ENCODE results near the gene TNS3. TPM values are rescaled to one million over a fixed set of nuclear protein-coding genes. Genes with fewer than 3 reads are reported as not detected.
A peak's percentile ranks its signal among the peaks of the same experiment; 100 is the strongest.

The TNS3 gene
- total RNA-seq, 1 donor from 2014 or later = 92.9 TPM

DNA sequence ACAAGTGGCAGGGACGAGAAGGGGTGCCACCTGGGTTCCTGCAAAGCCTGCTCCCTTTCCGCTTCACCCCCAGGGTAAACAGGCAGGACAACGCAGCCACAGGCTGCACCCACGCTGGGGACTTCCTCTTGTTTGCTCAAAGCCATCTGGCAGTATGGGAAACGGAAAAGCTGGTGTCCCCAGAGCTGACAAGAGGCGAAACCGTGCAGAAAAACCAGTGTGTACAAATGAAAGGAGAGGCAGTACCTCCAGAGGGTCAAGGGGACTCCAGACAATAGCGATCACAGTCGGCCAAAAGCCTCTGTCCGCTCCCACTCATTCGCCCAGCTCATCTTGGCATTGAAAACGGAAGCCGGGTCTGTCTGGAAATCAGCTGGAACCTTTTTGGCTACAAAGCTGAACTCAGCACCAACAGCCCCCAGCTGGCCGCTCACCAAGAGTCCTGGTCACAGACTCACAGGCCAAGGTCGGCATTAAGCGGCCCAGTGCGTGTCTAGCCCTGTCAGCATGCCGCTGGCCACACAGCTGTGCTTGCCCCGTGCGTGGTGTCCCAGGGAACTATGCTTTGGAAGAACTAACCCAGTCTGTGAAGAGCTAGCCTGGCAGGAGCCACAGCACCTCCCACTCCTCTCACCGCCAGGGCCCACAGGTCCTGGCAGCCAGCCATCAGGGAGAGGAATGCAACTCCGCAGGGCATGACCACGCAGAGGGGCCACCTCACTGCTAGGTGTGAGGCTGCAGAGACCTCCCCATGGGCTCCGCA, 10.4 kb downstream of the TNS3 start:
- H4K20me1 ChIP-seq (ENCODE audit: insufficient read depth, low read length) = peaks cover 2% of the 10 kb centered on the region
- no peak for TF ChIP-seq CTCF (IDR thresholded peaks at IDR 0.05; ENCODE audit: insufficient read depth, low read depth, low read length)
- no peak for TF ChIP-seq EZH2 (IDR thresholded peaks at IDR 0.05; ENCODE audit: insufficient read depth, low read length)
- DNase-seq (ENCODE audit: low read depth) (peak; percentile 97), FAIRE-seq (no peak)
- H3K36me3 ChIP-seq (ENCODE audit: insufficient read depth, low read length) = no peaks in the 10 kb centered on the region
- H3K4me1 ChIP-seq (ENCODE audit: insufficient read depth, low read length) = peaks cover 57% of the 10 kb centered on the region
- peaks cover 6% of the 10 kb centered on the region for H3K36me3 Mint-ChIP-seq (ENCODE audit: low read depth, unreplicated experiment)
- no peaks in the 10 kb centered on the region for H3K9me3 ChIP-seq (ENCODE audit: insufficient read depth, low read depth, low read length)
- peak overlapping the region; percentile 79 for H3K27ac ChIP-seq (ENCODE audit: low read depth, low read length)
- peaks cover 2% of the 10 kb centered on the region for H3K9me3 Mint-ChIP-seq (ENCODE audit: unreplicated experiment)
- H3K79me2 ChIP-seq (ENCODE audit: insufficient read depth, low read length) = peaks cover 76% of the 10 kb centered on the region
- H3K4me3 Mint-ChIP-seq (ENCODE audit: unreplicated experiment) = no peak overlapping the region
- H3K9ac ChIP-seq (ENCODE audit: low read length) = peak overlapping the region; percentile 84
- H3K27me3 ChIP-seq (ENCODE audit: insufficient read depth, low read length) = no peaks in the 10 kb centered on the region
- peak overlapping the region; percentile 77 for H3K4me2 ChIP-seq (ENCODE audit: low read length)
- peaks cover 44% of the 10 kb centered on the region for H3K4me1 Mint-ChIP-seq (ENCODE audit: low read depth, unreplicated experiment)
- H3K27me3 Mint-ChIP-seq (ENCODE audit: low read depth, unreplicated experiment) = no peaks in the 10 kb centered on the region
- H3K4me3 ChIP-seq (ENCODE audit: insufficient read depth, low read depth, low read length) = no peak overlapping the region
- peak overlapping the region; percentile 12 for H3K27ac Mint-ChIP-seq (ENCODE audit: unreplicated experiment)
- H2AFZ ChIP-seq (ENCODE audit: low read depth, low read length) = peak overlapping the region; percentile 43

DNA sequence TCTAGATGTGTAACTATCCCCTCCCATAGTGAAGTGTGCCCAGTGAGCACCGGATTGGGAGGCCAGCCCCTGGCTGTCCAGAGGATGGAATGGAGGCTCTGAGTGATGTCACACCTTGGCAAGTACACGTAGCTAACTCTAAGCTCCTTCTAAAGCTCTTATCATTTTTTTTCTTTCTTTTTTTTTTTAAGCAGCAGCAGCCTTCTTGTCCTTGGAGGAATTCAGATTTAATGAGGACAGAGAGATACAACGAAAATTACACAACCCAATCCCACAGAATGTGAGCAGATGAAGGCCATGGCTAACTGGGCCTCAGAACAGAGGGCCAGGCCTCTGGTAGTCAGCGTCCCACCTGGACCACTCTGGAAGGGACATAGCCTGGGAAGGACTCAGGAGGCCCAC, 11.3 kb downstream of the TNS3 start:
- FAIRE-seq = no peak
- H3K9me3 Mint-ChIP-seq (ENCODE audit: unreplicated experiment) = peaks cover 2% of the 10 kb centered on the region
- Histone ChIP-seq H3K4me3 (ENCODE audit: insufficient read depth, low read depth, low read length) (no peak overlapping the region), H3K9ac (ENCODE audit: low read length) (peak overlapping the region; percentile 84), H3K4me1 (ENCODE audit: insufficient read depth, low read length) (peaks cover 49% of the 10 kb centered on the region), H3K79me2 (ENCODE audit: insufficient read depth, low read length) (peaks cover 77% of the 10 kb centered on the region), H3K27ac (ENCODE audit: low read depth, low read length) (peak overlapping the region; percentile 79), H3K36me3 (ENCODE audit: insufficient read depth, low read length) (no peaks in the 10 kb centered on the region), H3K4me2 (ENCODE audit: low read length) (peak overlapping the region; percentile 77), H3K27me3 (ENCODE audit: insufficient read depth, low read length) (no peaks in the 10 kb centered on the region), H4K20me1 (ENCODE audit: insufficient read depth, low read length) (peaks cover 6% of the 10 kb centered on the region), H2AFZ (ENCODE audit: low read depth, low read length) (no peak overlapping the region), H3K9me3 (ENCODE audit: insufficient read depth, low read depth, low read length) (no peaks in the 10 kb centered on the region)
- peak; percentile 89 for DNase-seq (ENCODE audit: low read depth)
- no peak overlapping the region for H3K4me3 Mint-ChIP-seq (ENCODE audit: unreplicated experiment)
- H3K27ac Mint-ChIP-seq (ENCODE audit: unreplicated experiment) = peak overlapping the region; percentile 4
- H3K27me3 Mint-ChIP-seq (ENCODE audit: low read depth, unreplicated experiment) = no peaks in the 10 kb centered on the region
- peaks cover 6% of the 10 kb centered on the region for H3K36me3 Mint-ChIP-seq (ENCODE audit: low read depth, unreplicated experiment)
- TF ChIP-seq CTCF (IDR thresholded peaks at IDR 0.05; ENCODE audit: insufficient read depth, low read depth, low read length) = no peak
- TF ChIP-seq EZH2 (IDR thresholded peaks at IDR 0.05; ENCODE audit: insufficient read depth, low read length) = no peak
- peaks cover 39% of the 10 kb centered on the region for H3K4me1 Mint-ChIP-seq (ENCODE audit: low read depth, unreplicated experiment)

DNA sequence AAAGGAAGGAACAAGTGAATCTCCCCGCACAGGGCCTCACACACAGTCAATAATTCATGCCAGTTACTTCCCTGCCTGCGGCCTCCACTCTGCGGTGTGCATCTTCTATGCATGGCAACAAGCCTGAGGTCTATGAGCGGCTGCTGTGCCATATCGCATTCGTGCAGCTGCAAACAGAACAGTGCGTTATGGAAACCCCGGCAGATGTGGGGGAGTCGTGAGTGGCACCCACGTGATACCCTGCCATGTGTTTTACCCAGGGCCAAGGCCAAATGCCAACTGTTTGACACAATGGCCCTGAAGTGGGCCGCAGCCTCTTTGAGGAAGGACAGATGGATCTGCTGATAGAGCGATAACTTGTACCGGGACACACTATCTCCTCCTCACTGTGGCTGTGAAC, 13.4 kb downstream of the TNS3 start:
- Histone ChIP-seq H2AFZ (ENCODE audit: low read depth, low read length) (no peak overlapping the region), H3K79me2 (ENCODE audit: insufficient read depth, low read length) (peaks cover 78% of the 10 kb centered on the region), H3K4me1 (ENCODE audit: insufficient read depth, low read length) (peaks cover 35% of the 10 kb centered on the region), H3K9ac (ENCODE audit: low read length) (no peak overlapping the region), H3K4me2 (ENCODE audit: low read length) (no peak overlapping the region), H3K27ac (ENCODE audit: low read depth, low read length) (no peak overlapping the region), H3K36me3 (ENCODE audit: insufficient read depth, low read length) (no peaks in the 10 kb centered on the region), H3K27me3 (ENCODE audit: insufficient read depth, low read length) (no peaks in the 10 kb centered on the region), H3K9me3 (ENCODE audit: insufficient read depth, low read depth, low read length) (no peaks in the 10 kb centered on the region), H3K4me3 (ENCODE audit: insufficient read depth, low read depth, low read length) (no peak overlapping the region), H4K20me1 (ENCODE audit: insufficient read depth, low read length) (peaks cover 8% of the 10 kb centered on the region)
- TF ChIP-seq EZH2 (IDR thresholded peaks at IDR 0.05; ENCODE audit: insufficient read depth, low read length) (no peak), CTCF (IDR thresholded peaks at IDR 0.05; ENCODE audit: insufficient read depth, low read depth, low read length) (no peak)
- H3K4me1 Mint-ChIP-seq (ENCODE audit: low read depth, unreplicated experiment) = peaks cover 26% of the 10 kb centered on the region
- no peak overlapping the region for H3K27ac Mint-ChIP-seq (ENCODE audit: unreplicated experiment)
- no peaks in the 10 kb centered on the region for H3K27me3 Mint-ChIP-seq (ENCODE audit: low read depth, unreplicated experiment)
- peaks cover 2% of the 10 kb centered on the region for H3K9me3 Mint-ChIP-seq (ENCODE audit: unreplicated experiment)
- DNase-seq (ENCODE audit: low read depth) (no peak), FAIRE-seq (no peak)
- H3K36me3 Mint-ChIP-seq (ENCODE audit: low read depth, unreplicated experiment) = peaks cover 6% of the 10 kb centered on the region
- no peak overlapping the region for H3K4me3 Mint-ChIP-seq (ENCODE audit: unreplicated experiment)
